Trophoblast cell (in vitro differentiated cells and primary cell): ENCODE results near the gene TRIM29.

Experiments
- DNase-seq, 2 donors: peaks; one replicate each; pipeline ENCODE4 v3.0.0-alpha.2; 2016
- H2AFZ ChIP-seq: 2 replicates; pipeline ENCODE4 v1.6.1; 2013; ENCODE audit warnings: low read length, moderate library complexity, mild to moderate bottlenecking; ENCODE audit not compliant: insufficient read depth, poor library complexity
- H2AK5ac ChIP-seq: 2 replicates; pipeline ENCODE4 v1.6.1; 2013; ENCODE audit warnings: mild to moderate bottlenecking, low read length
- H2BK120ac ChIP-seq: 2 replicates; pipeline ENCODE4 v1.6.1; 2013; ENCODE audit warnings: low read length, mild to moderate bottlenecking, moderate library complexity; ENCODE audit not compliant: insufficient read depth, poor library complexity
- H2BK12ac ChIP-seq: 2 replicates; pipeline ENCODE4 v1.6.1; 2013; ENCODE audit warnings: mild to moderate bottlenecking, low read length, moderate library complexity
- H2BK5ac ChIP-seq: 2 replicates; pipeline ENCODE4 v1.6.1; 2013; ENCODE audit warnings: low read length, low read depth, moderate library complexity, mild to moderate bottlenecking; ENCODE audit not compliant: poor library complexity
- H3K14ac ChIP-seq: 2 replicates; pipeline ENCODE4 v1.6.1; 2013; ENCODE audit warnings: mild to moderate bottlenecking, low read length
- H3K18ac ChIP-seq: 2 replicates; pipeline ENCODE4 v1.6.1; 2013; ENCODE audit warnings: mild to moderate bottlenecking, low read length
- H3K23ac ChIP-seq: 2 replicates; pipeline ENCODE4 v1.6.1; 2013; ENCODE audit warnings: low read length
- H3K27ac ChIP-seq: 2 replicates; pipeline ENCODE4 v1.5.1; 2013; ENCODE audit warnings: low read depth, mild to moderate bottlenecking, inconsistent platforms, low read length, moderate library complexity
- H3K27me3 ChIP-seq: 2 replicates; pipeline ENCODE4 v1.6.1; 2013; ENCODE audit warnings: inconsistent platforms, mild to moderate bottlenecking, low read length, moderate library complexity; ENCODE audit not compliant: insufficient read depth
- H3K36me3 ChIP-seq, 2 experiments: 1 replicate in 1 of 2; 2 replicates in 1 of 2; pipeline ENCODE4 v1.6.1; 2013; ENCODE audit warnings: low read length in 2 of 2, mild to moderate bottlenecking in 2 of 2, moderate library complexity in 1 of 2; ENCODE audit not compliant: insufficient read depth in 2 of 2, control insufficient read depth in 1 of 2
- H3K4ac ChIP-seq: 2 replicates; pipeline ENCODE4 v1.6.1; 2013; ENCODE audit warnings: low read depth, mild to moderate bottlenecking, low read length, moderate library complexity
- H3K4me1 ChIP-seq, 2 experiments: 1 replicate in 1 of 2; 2 replicates in 1 of 2; pipeline ENCODE4 v1.6.1; 2013; ENCODE audit warnings: low read length in 2 of 2, mild to moderate bottlenecking in 2 of 2, moderate library complexity in 1 of 2; ENCODE audit not compliant: insufficient read depth in 2 of 2, control insufficient read depth in 1 of 2
- H3K4me2 ChIP-seq: 2 replicates; pipeline ENCODE4 v1.6.1; 2013; ENCODE audit warnings: inconsistent platforms, mild to moderate bottlenecking, low read length, moderate library complexity
- H3K4me3 ChIP-seq: 2 replicates; pipeline ENCODE4 v1.5.1; 2013; ENCODE audit warnings: mild to moderate bottlenecking, low read depth, low read length, inconsistent platforms
- H3K79me1 ChIP-seq: one replicate; pipeline ENCODE4 v1.6.1; 2013; ENCODE audit warnings: low read length
- H3K79me2 ChIP-seq: 2 replicates; pipeline ENCODE4 v1.6.1; 2013; ENCODE audit warnings: low read length, mild to moderate bottlenecking; ENCODE audit not compliant: control insufficient read depth, insufficient read depth, poor library complexity
- H3K9ac ChIP-seq: 2 replicates; pipeline ENCODE4 v1.6.1; 2013; ENCODE audit warnings: mild to moderate bottlenecking, low read length
- H3K9me3 ChIP-seq: 2 replicates; pipeline ENCODE4 v1.6.1; 2013; ENCODE audit warnings: low read depth, mild to moderate bottlenecking, control low read depth, inconsistent platforms, low read length; ENCODE audit not compliant: insufficient read depth
- H4K12ac ChIP-seq: 2 replicates; pipeline ENCODE4 v1.6.1; 2013; ENCODE audit warnings: low read depth, mild to moderate bottlenecking, low read length, moderate library complexity
- H4K8ac ChIP-seq: 2 replicates; pipeline ENCODE4 v1.6.1; 2013; ENCODE audit warnings: low read depth, mild to moderate bottlenecking, low read length, moderate library complexity
- H4K91ac ChIP-seq: one replicate; pipeline ENCODE4 v1.6.1; 2013; ENCODE audit warnings: low read depth, mild to moderate bottlenecking, low read length, moderate library complexity
- WGBS: extraction: QIAGEN DNeasy Blood & Tissue Kit; methylation state at CpG from one replicate; pipeline ENCODE4 v1.1.7; 2013; ENCODE audit warnings: missing lambda C conversion rate; ENCODE audit not compliant: insufficient read length, insufficient coverage; ENCODE audit errors: extremely low coverage; 5-methylcytosine and 5-hydroxymethylcytosine counted together

Gene TRIM29

GRCh38 chr11:120088056-120088455 is 49.9 kb downstream of the TRIM29 start:
- H3K14ac ChIP-seq = no peak overlapping the region
- H2BK120ac ChIP-seq = no peak overlapping the region
- H3K79me1 ChIP-seq = no peaks in the 10 kb centered on the region
- no peak overlapping the region for H4K12ac ChIP-seq
- no peak overlapping the region for H2BK12ac ChIP-seq
- peaks cover 12% of the 10 kb centered on the region for H3K9me3 ChIP-seq
- WGBS = no CpG with 5 or more reads among the region's 2 CpGs
- H2BK5ac ChIP-seq = no peak overlapping the region
- no peak overlapping the region for H4K8ac ChIP-seq
- no peak overlapping the region for H2AFZ ChIP-seq
- H3K27ac ChIP-seq = no peak overlapping the region
- no peak overlapping the region for H4K91ac ChIP-seq
- H3K79me2 ChIP-seq = no peaks in the 10 kb centered on the region
- no peaks in the 10 kb centered on the region for H3K4me1 ChIP-seq
- H3K4me2 ChIP-seq = no peak overlapping the region
- no peaks in the 10 kb centered on the region for H3K36me3 ChIP-seq
- H3K9ac ChIP-seq = no peak overlapping the region
- no peak overlapping the region for H3K4ac ChIP-seq
- no peak overlapping the region for H3K18ac ChIP-seq
- no peaks in the 10 kb centered on the region for H3K27me3 ChIP-seq
- H3K23ac ChIP-seq = no peak overlapping the region
- H3K4me3 ChIP-seq = no peak overlapping the region
- H2AK5ac ChIP-seq = no peak overlapping the region
- DNase-seq = no peak

GRCh38 chr11:120086651-120087050 is 51.3 kb downstream of the TRIM29 start:
- no peak overlapping the region for H4K12ac ChIP-seq
- DNase-seq = no peak

DNA sequence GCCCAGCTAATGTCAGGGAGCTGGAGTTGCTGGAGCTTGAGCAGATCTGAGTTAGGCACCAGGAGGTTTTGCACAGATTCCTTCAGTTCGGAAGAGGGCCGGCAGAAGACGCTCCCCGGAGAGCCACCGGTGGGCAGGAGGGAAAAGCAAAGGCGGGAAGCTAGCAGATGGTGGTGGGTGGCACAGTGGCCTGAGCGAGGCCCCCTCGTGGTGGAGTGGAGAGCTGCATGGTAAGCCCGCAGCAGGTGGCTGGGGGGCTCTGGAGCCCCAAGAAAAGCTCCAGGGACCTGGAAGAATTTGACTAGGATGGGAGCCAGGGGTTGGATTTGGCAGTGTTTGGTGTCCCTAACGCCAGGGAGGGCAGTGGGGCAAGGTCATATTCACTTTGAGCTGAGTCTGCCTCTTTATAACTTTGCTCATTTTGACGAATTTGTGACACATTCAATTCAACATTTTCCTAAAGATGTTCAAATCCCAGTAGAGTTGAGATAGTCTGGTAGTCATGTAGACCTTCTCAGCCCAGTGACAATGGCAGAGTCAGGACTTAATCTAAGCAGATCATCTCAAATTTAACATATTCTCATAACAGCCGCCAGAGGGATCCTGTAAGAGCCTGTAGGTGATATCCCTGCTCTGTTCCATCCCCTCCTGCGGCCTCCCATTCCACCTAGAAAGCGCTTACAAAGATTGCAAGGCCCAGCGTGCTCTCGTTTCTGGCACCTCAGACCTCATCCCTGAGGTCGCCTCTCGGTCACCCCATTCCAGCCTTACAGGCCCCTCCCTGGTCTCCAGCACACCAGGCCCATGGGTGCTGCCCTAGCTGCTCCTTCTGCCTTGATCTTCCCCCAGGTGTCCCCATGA is 57.9 kb downstream of the TRIM29 start:
- Histone ChIP-seq H3K27me3 (no peaks in the 10 kb centered on the region), H3K27ac (no peak overlapping the region), H3K36me3 (no peaks in the 10 kb centered on the region), H3K23ac (no peak overlapping the region), H3K4me2 (no peak overlapping the region), H2BK12ac (no peak overlapping the region), H3K9ac (no peak overlapping the region), H4K91ac (no peak overlapping the region), H2AK5ac (no peak overlapping the region), H2BK5ac (no peak overlapping the region), H3K18ac (no peak overlapping the region), H3K4ac (no peak overlapping the region), H4K12ac (no peak overlapping the region), H3K4me1 (no peaks in the 10 kb centered on the region), H3K14ac (no peak overlapping the region), H4K8ac (no peak overlapping the region), H3K9me3 (peaks cover 20% of the 10 kb centered on the region), H2AFZ (no peak overlapping the region), H3K79me1 (no peaks in the 10 kb centered on the region), H3K79me2 (no peaks in the 10 kb centered on the region), H2BK120ac (no peak overlapping the region), H3K4me3 (no peak overlapping the region)
- WGBS = no CpG with 5 or more reads among the region's 18 CpGs
- DNase-seq = peak in 1 of 2 donors; percentile 48

More at GRCh38 chr11:120086651-120087050, 51.3 kb downstream of the TRIM29 start:
- H3K27me3 ChIP-seq = no peaks in the 10 kb centered on the region
- no peak overlapping the region for H3K18ac ChIP-seq
- H3K36me3 ChIP-seq = no peaks in the 10 kb centered on the region
- H2BK12ac ChIP-seq = no peak overlapping the region
- no peaks in the 10 kb centered on the region for H3K79me1 ChIP-seq
- no peak overlapping the region for H3K9ac ChIP-seq
- no peak overlapping the region for H2AFZ ChIP-seq
- no peak overlapping the region for H3K4ac ChIP-seq
- H3K23ac ChIP-seq = no peak overlapping the region
- WGBS = no CpG with 5 or more reads among the region's 9 CpGs
- H3K4me1 ChIP-seq = no peaks in the 10 kb centered on the region
- no peak overlapping the region for H3K4me2 ChIP-seq
- no peak overlapping the region for H2BK5ac ChIP-seq
- no peak overlapping the region for H3K14ac ChIP-seq
- no peak overlapping the region for H3K27ac ChIP-seq
- no peak overlapping the region for H2AK5ac ChIP-seq
- H2BK120ac ChIP-seq = no peak overlapping the region
- no peaks in the 10 kb centered on the region for H3K79me2 ChIP-seq
- peaks cover 17% of the 10 kb centered on the region for H3K9me3 ChIP-seq
- H3K4me3 ChIP-seq = no peak overlapping the region
- no peak overlapping the region for H4K8ac ChIP-seq
- H4K91ac ChIP-seq = no peak overlapping the region

GRCh38 chr11:120078397-120078796 is 59.5 kb downstream of the TRIM29 start:
- no peak overlapping the region for H4K12ac ChIP-seq
- H3K23ac ChIP-seq = no peak overlapping the region
- no peaks in the 10 kb centered on the region for H3K79me2 ChIP-seq
- H3K18ac ChIP-seq = no peak overlapping the region
- H2BK12ac ChIP-seq = no peak overlapping the region
- no peak overlapping the region for H2AFZ ChIP-seq
- H3K27ac ChIP-seq = no peak overlapping the region
- peaks cover 14% of the 10 kb centered on the region for H3K9me3 ChIP-seq
- no peak overlapping the region for H3K4ac ChIP-seq
- H4K8ac ChIP-seq = no peak overlapping the region
- H3K4me1 ChIP-seq = no peaks in the 10 kb centered on the region
- no peak overlapping the region for H4K91ac ChIP-seq
- H3K36me3 ChIP-seq = no peaks in the 10 kb centered on the region
- H2BK5ac ChIP-seq = no peak overlapping the region
- no peak overlapping the region for H3K4me3 ChIP-seq
- DNase-seq = no peak
- H3K27me3 ChIP-seq = no peaks in the 10 kb centered on the region
- H2AK5ac ChIP-seq = no peak overlapping the region
- WGBS = no CpG with 5 or more reads among the region's 5 CpGs
- H2BK120ac ChIP-seq = no peak overlapping the region
- no peak overlapping the region for H3K9ac ChIP-seq
- H3K79me1 ChIP-seq = no peaks in the 10 kb centered on the region
- no peak overlapping the region for H3K4me2 ChIP-seq
- H3K14ac ChIP-seq = no peak overlapping the region
